NCI-H146 treated with DMSO at 0.1 percent for 48 hours (cell line): Measurements from ENCODE around the gene GFPT2.

Source experiments
- DNase-seq: peaks from one replicate; lab custom pipeline; 2025; ENCODE audit not compliant: unreplicated experiment; lab: John Stamatoyannopoulos, UW

The GFPT2 gene

DNA sequence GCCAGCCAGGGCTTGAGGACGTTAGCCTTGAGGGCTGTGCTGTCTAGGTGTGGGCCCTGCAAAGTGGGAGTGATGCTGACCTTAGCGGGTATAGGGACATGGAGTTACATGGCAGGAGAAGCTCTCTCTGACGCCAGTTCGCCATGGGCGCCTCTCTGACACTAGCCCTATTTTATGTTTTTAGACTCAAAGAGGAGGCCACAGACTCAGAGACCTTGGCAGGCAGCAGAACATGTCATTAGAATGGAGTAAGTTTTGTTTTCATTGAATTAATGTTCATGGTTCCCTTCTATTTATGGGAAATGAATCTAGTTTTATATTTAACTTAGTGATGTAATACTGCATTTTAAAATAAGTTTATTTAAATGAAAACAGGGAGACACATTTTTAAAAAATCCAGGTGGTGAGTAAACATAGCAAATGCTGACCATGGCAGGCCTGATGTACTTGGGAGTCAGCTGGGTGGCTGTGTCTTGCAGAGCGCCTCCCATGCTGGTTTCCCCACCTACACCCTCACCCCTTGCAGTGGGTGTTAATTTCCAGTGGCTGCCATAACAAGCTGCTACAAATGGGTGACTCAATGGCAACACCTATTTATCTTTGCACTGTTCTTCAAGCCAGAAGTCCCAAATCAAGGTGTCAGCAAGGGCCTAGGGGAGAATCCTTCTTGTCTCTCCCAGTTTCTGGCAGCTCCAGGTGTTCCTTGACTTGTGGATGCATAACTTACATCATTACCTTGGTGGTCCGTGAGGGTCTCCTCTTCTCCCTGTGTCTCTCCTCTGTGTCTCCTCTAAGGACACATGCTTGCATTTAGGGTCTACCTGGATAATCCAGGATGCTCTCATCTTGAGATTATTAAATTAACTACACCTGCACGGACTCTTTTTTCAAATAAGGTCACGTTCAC lies 25.6 kb upstream of the GFPT2 start:
- DNase-seq: no peak

DNA sequence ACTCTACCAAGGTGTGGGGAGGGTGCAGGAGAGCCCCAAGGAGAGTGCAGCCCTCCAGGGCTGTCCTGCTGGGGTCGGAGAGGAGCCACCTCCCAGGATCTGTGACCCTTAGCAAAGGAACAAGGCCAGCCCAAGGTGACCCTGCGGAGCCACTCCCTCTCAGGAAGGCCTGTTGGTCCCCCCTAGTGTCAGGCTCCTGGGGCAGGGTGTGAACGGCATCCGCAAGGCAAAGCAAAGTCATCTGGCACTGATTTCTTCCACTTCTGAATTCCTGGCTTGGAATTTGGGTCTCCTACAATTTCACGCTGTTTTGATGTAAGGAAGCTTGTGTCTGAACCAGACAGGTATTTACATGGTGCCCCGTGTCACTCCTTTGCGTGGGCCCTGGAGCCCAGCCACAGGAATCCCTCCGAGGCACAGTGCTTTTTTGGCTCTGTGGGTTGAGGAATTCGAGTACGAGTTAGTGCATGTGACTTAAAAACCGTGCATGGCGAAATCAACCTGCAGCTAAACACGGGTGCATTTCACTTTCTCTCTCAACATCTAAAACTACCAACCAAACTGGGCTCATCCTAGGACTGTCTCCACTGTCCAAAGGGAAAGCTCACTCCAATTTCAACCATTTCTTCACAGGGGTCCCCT lies 24.5 kb upstream of the GFPT2 start:
- DNase-seq: no peak

DNA sequence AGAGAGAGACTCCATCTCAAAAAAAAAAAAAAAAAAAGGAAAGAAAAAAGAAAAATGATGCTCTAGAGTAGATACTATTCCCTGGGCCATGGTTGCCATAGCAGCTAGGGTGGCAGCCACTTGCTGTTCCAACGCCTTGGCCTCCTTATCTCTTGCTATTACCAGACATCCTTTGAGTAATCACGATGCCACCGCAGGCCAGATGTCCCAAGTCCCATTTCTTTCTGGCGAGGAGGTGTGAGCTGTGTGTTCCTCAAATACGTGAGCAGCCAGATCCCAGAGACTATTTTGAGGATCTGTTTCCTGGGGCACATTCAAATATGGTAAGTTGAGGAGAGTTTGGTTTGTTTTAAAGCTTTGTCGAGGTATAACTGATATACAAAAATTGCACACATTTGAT lies 23.4 kb upstream of the GFPT2 start:
- no peak for DNase-seq

DNA sequence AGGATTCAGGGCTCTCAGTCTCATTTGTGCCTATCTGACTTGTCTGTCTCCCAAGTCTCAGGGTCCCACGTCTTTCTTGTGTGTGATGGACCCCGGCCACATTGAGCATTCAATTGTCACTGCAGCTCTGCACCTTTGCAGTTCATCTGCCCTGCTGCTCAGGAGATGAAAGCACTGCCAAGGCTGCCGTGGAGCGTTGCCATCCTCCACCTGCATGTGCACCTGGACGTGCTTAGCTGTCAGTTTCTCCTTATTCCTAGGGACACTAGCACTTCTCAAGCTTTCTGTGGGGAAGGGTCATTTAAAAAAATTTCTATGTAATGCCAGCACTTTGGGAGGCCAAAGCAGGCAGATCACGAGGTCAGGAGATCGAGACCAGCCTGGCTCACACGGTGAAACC lies 22.8 kb upstream of the GFPT2 start:
- DNase-seq: no peak

DNA sequence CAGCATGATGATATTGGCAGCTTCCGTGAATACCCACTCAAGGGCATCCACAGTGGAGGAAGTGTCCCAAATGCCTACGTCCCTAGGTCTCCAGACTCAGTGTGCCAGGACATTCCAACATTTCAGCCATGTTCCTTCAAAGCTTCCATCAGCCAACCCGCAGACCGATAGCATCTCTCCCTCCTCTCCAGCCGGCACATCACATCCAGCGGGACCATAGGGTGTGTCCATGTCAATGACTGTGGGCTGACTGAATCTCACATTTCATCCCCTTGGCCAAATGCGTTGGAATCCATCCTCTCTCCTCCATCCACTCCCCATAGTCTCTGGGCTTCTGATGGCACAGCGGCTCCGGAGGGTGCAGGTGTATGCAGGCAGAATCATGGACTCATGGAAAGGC lies 22.2 kb upstream of the GFPT2 start:
- no peak for DNase-seq

DNA sequence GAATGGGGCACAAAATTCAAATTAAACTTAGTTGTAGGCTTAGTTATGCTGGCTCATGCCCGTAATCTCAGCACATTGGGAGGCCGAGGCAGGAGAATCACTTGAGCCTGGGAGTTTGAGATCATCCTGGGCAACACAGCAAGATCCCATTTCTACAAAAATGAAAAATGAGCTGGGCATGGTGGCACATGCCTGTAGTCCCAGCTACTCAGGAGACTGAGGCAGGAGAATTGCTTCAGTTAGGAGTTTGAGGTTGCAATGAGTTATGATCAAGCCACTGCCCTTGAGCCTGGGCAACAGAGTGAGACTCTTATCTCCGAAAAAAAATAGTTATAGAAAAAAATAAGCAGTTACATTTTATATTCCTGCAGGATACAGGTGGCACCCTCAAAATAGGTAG lies 20.7 kb upstream of the GFPT2 start:
- no peak for DNase-seq

DNA sequence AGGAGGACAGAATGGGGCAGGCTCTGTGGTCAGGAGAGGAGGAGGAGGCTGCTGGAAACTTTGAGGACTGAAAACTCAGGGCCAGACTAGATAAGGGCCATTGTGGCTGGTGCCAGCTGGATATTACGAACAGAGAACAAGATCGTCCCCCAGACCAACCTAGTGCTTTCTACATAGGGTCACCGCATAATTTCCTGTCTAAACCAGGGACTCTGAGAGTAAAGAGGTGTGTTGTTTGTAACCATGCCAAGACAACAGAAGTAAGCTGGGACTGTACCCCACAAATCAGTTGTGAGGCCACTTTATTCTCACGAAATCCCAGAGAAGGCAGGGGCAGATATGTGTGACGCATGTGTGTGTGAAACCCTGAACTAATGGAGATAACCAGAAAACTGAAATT lies 20.3 kb upstream of the GFPT2 start:
- no peak for DNase-seq

DNA sequence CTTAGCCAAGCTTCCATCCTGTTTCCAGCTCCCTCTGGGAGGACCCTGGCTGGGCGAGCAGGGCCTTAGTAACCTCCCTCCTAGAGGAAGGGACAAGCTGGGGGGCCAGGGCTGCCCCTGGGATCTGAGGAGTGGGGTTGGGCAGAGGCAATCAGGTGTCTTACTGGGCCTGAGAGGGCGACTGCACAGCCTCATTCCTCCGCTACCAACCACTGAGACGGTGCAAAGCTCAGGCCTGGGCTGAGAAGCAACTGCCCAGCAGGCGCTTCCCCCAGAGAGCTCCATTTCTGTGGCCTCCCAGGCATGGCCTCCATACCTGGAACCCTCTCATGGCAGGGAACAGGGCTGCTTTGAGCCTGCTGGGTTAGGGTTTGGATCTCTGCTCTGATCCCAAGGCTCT lies 18.8 kb upstream of the GFPT2 start:
- DNase-seq: no peak

DNA sequence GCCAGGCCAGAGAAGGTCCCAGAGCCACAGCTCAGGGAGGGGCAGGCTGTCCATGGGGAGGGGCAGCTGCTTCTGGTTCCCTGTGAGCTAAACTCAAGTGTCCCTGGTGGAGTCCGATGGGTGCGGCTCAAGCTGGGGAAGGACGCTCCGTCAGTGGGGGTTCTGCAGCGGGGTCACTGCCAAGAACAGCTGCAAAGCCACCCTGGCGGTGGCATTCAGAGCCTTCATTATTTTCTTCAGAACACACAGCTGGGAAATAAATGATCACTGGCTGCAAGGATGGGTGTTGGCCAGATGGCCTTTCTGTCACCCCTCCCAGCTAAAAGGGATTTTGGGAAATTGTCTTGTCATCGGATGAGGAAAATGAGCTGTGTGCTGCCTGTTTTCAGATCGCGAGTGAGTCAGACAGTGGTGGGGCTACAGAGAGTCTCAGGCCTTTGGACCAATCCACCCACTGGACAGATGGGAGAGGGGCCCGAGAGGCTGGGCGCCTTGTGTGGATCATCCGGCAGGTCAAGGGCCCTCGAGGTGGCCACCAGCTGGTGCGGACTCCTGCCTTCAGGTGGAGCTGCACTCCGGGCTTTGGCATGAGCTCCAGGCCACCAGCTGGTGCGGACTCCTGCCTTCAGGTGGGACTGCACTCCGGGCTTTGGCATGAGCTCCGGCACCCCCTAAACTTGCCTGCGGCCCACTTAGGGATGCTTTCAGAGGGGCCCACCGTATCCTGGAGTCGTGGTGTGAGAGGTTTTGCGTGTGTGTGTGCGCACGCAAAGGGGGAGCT lies 17.9 kb upstream of the GFPT2 start:
- DNase-seq: no peak

DNA sequence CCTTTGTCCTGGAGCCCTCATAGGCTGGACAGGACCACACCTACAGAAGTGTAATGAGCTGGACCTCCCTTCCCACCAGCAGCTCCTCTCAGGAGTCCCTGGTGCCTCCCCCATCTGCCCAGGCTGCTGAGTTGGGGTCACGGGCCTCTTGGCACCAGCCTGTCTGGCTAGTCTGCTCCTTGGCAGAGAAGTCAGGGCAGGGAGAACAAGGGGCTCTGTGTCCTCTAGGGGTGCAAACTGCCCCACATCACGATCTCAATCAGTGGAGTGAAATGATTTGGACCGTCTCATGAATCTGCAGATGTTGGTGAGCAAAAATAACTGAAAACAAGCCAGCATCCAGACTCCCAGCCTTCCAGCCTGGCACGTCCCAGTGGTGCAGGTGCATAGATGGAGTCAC lies 14.9 kb upstream of the GFPT2 start:
- DNase-seq: no peak

DNA sequence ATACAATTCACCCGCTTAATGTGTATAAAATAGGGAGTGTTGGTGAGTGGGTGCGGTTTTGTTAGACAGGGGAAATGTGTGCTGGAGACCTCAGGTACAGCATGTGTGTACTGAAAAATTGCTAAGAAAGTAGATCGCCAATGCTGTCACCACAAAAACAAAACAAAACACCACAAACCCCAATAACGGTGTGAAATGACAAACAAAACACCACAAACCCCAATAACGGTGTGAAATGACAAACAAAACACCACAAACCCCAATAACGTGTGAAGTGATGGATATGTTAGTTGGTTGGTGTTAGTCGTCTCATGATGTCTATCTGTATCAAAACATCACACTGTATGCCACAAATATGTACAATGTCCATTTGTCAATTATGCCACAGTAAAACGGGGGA lies 14.2 kb upstream of the GFPT2 start:
- no peak for DNase-seq

DNA sequence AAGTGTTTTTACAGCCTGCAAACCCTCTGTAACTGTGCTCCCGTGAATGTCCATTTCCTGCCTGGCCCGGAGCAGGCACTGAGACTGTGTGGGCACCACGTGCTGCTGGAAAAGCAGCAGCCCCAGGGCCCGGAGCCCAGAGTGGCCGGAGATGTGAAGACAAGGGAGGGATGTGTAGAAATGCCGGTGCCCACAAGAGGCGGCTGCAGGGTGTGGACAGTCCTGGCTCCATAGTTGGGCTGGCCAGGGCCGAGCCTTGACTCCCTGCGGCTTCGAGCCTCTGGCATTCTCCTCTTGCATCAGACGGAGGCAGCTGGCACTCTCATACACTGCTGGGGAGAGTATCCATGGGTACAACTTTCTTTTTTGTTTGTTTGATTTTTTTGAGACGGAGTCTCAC lies 13.2 kb upstream of the GFPT2 start:
- DNase-seq: no peak

DNA sequence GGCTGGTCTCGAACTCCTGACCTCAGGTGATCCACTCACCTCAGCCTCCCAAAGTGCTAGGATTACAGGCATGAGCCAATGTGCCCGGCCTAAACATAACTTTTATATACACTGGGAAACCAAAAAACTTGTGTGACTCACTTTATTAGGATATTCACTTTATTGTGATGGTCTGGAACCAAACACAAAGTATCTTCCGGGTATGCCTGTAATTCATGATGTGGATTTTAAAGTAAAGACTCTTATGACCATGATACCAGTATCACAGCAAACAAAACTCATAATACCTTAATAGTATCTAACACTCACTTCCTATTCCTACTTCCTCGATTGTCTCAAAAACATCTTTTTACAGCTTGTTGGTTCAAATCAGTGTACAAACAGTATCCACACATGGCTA lies 12.7 kb upstream of the GFPT2 start:
- no peak for DNase-seq

DNA sequence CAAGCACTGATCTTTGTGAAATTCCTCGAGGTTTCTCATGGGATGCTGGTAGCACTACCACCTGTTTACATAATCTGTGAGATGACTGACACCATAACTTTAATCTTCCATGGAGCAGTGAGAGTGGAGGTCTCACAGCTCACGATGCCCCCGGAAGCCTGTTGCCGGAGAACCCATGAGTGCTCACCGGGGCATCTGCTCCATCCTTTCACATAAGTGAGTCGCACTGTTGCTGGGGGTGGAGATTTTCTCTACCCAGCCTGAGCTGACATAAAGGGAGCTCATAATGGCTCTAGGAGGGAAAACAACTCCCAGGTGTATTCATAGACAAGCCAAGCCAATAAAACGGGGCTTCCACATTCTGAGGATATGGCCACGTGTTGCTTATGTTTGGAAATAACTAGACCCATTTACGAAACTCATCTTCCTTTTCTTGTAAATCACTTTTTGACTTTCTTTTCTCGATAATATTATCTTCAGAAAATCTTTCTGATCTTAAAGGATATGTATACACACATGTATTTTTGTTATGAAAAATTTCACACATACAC lies 11.2 kb upstream of the GFPT2 start:
- DNase-seq: no peak

DNA sequence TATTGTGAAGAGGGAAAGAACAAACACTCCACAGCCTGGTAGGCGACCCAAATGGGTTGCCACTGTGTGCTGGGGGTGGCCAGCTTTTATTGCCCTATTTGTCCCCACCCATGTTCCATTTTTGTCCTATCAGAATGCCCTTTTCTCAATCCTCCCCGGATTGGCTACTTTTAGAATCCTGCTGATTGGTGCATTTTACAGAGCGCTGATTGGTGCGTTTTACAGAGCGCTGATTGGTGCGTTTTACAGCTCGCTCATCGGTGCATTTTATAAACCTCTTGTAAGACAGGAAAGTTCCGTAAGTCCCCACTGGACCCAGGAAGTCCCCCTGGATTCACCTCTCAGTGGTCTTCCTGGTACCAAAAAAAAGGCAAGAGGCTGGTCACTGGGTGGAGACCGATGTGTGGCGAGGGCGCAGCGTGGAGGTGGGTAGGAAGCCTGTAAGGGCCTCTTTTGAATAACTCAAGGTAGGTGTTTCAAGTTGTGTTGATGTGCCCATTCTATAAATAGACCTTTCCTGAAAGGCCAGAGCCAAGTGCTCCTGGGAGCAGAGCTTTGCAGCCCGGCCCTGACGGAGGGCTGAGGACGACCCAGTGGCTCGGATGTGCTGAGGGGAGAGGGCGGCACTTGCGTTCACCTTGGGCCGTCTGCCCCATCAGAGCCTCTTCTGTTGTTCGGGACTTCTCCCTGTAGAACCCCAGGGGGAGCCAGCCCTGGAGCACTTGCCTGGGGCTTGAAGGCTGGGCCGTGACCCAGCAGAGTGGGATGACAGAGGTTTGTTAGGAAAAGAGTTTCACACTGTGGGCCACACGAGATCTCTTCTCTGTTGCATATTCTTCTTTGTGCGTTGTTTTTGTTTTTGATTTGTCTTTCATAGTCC lies 7.2 kb upstream of the GFPT2 start:
- DNase-seq: no peak

DNA sequence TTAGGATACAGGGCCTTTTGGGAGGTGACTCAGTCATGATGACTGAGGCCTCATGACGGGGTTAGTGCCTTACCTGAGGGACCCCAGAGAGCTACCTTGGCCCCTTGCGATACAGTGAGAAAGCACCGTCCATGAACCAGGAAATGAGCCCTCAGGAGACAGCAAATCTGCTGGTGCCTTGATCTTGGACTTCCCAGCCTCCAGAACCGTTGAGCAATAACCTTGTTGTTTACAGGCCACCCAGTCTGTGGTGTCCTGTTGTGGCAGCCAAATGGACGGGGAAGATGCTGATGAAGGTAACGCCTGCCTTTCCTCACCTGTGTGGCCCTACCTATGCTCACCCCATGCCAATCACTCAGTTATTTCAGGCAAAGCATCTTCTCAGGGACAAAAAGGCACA lies 5.6 kb upstream of the GFPT2 start:
- no peak for DNase-seq

DNA sequence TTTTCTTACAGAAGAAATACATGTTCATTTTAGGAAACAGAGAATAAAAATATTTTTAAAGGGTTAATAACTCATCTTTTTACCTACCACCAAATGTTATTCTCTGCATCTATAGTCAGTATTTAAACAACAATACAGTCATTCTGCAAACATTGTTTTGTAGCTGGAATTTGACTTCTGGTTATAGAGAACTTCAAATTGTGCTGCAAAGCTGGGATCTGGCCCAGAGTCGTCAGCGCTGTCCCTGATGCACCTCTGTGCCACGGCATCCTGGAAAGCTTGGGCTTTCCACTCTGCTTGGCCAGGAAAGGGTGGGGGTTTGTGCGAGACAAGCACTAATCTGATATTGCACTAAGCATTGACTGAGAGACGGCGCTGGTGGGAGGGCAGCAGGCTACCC lies 5.0 kb upstream of the GFPT2 start:
- DNase-seq: no peak

DNA sequence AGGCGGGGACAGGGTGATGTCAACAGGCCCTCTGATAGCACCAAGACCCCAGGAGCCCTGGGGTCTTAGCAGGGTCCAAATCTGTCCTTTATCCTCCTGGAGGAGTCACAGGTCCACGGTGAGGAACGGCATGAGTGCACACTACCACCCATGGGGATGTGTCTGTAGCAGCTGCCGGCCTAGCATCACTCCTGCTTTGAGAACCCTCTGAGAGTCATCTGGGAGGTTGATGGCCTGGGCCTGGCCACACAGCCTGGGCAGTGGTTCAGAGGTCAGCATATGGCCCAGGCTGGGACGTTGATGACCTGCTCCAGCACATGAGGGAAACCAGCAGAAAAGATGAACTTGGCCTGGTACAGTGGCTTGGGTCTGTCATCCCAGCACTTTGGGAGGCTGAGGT lies 1.8 kb upstream of the GFPT2 start:
- DNase-seq: no peak

DNA sequence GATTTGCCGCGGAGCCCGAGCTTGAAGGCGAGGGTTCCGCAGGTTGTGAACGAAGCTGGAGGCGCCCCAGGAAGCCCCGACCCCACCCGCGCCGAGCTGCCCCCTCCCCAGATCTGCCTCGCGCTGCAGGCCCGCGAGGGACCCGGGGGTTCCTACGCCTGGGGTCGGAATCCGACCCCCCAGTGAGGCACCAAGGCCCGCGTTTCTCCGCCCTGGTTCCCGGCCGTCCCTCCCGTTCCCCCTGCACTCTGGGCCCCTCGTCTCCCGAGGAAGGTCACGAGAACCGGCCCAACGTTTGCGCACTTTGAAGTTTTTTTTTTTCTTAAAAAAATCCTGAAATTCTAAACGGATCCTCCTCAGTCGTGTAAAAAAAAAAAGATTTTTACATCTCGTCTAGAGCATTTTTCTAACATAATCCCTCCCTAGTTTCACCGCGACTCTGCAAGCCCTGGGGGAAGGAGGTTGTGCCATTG lies 880 bp upstream of the GFPT2 start:
- no peak for DNase-seq
